GM03348 (cell line): Measurements from ENCODE around the gene NUB1.

Experiments
- DNase-seq: peaks from one replicate; pipeline ENCODE4 v3.0.0; 2012; ENCODE audit warnings: low spot score

The NUB1 gene

DNA sequence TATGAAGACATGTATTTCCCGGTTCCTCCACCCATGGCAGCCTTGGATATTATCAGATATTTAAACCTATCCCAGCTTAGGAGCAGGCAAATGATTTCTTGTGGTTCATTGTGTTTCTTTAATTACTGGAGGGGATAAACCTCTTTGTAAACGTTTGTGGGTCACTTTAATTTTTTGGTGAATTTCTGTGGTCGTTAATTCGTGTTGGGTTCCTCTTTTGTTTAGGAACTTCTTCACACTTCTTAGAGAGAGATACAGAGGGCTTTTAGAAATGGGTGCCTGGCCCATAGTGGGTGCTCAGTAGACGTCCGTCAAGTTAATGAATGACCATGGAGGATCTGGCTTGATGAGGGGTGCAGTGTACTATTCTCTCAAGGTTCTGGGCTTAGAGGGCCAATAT is 27.2 kb upstream of the NUB1 start:
- DNase-seq = no peak

DNA sequence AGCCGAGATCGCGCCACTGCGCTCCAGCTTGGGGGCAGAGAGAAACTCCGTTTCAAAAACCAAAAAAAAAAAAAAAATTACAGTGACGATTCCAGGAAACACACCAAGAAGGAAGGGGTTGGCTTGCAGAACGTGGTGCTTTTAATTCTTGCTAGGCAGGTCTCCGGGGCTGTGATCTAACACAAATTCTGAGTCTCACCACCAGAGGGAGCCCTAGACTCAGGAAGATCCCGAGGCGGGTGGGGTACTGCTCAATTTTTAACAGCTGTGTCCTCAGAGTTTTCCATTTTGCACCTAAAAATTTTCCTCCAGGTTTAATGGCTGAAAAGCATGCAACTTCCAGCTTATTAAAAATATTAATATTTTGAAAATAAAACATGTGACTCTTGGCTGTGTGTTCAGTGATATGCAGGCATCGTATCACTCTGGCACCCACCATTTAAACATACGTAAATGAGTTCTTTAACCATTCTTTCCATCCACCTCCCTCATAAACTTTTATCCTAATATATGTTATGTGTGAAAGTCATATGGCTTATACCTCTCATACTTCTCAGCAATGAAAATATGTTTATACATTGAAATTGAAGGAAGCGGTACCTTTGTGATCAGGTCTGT is 26.5 kb upstream of the NUB1 start:
- peak; percentile 88 for DNase-seq

DNA sequence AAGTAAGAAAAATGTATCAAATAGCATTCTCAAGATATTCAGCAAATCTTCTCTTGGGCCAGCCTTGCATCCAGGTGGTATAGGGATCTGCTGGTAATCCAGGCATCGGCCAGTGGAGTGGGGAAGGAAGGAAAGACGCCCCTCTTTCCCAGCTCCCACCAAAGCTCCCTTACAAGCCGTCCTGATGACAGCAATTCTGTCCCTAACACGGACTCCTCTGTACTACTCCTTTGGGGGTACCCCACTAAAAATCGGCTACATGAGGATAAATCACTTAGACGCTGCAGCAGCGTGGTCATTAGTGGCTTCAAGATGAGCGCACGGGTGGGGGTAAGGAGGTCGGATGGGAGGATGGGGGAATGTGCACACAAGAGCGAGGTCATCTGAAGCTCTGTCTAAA is 24.7 kb upstream of the NUB1 start:
- no peak for DNase-seq

DNA sequence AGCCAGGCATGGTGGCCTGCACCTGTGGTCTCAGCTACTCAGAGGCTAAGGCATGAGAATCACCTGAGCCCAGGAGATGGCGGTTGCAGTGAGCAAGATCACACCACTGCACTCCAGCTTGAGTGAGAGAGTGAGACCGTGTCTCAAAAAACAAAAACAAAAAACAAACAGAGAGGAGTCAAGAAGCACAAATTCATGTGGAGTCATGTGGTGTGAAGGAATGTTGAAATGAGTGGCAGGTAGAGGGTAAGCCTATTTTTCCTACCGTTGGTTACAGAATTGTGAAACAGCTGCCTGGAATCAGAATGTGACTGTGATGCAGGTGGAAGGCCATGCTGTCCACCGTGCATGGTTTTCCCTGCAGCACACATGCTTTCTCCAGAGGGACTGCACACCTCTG is 23.7 kb upstream of the NUB1 start:
- DNase-seq = no peak

DNA sequence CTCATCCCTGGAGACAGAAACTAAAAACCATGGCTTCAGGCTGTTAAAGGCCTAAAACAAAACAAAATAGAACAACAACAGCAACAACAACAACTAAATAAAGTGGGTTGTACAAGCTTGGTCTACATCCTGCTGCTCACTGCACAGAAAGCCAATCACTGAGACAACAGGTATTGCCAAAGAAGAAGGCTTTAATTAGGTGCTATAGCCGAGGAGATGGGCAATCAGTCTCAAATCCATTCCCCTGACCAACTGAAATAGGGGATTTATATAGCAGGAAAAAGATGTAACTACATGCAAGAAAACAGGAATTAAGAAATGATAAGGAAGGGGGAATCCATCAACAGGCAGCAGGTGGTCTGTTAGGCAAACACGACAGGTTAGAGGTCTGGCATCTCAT is 22.4 kb upstream of the NUB1 start:
- DNase-seq = no peak

DNA sequence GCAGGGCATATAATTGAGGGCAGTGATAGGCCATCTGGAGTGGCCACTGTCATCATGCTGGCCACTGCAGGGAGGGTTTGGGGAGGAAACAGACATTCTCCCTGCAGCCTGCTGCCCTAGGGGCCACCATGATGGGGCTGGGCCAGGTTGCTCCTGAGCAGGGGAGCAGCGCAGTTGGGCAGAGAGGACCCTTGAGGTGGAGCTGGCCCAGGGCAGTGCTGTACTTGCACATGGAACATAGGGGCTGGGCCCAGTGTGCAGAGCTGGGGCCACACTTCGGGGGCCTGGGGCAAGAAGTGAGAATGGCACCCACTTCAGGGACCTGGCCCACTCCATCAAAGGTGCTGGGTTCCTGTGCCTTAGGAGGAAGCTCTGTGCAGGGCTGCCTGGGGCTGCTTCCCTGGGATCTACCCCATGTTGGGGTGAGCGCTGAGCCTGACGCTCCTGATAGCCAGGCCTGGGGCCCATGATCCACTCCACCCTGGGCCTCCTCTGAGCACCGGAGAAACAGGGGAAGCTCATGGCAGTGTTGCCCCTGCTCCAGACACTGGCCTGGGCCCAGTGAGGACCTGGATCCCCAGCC is 21.3 kb upstream of the NUB1 start:
- DNase-seq = no peak

DNA sequence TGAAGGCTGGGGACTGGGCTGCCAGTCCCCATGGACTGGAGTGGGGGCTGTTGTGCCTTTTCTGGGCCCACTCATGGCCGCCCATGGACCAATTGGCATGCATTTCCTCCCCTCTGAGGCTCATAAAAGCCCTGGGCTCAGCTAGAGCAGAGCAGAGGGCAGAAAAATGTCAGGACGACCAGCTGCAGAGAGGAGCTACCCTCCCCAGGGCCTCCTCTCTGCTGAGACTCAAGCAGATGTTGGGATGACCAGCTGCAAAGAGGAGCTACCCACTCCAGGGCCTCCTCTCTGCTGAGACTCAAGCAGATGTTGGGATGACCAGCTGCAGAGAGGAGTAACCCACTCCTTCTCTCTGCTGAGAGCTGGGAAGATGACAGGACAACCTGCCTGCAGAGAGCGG is 20.3 kb upstream of the NUB1 start:
- DNase-seq = no peak

DNA sequence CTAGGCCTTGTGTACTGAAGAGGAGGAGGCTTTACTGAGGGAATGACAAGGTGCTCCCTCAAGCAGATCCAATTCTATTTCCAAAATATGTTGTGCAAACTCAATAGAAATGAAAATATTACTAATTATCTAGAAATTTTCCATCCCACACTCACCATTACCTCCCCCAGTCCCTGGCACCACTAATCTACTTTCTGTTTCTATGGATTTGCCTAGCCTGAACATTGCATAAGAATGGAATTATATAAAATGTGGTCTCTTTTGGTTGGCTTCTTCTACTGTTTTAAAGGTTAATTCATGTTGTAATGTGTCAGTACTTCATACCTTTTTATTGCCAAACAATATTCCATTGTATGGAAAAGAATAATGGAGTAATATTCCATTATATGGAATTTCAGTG is 18.7 kb upstream of the NUB1 start:
- no peak for DNase-seq

DNA sequence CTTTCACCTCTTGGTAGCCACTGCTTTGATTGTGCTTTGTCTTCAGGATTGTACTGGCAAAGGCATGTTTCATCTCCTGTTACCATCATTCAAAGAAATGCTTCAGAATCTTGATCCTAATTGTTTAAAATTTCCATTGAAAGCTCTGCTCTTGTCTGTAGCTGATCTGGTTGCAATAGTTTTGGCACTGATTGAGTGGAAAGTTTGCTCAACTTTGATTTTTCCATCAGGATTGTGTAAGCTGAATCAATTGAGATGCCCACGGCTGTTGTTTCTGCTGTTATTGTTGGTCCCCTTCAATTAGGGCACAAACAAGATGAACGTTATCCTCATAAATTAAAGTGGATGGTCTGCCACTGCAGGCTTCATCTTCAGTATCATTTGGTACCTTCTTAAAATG is 14.6 kb upstream of the NUB1 start:
- DNase-seq = no peak

DNA sequence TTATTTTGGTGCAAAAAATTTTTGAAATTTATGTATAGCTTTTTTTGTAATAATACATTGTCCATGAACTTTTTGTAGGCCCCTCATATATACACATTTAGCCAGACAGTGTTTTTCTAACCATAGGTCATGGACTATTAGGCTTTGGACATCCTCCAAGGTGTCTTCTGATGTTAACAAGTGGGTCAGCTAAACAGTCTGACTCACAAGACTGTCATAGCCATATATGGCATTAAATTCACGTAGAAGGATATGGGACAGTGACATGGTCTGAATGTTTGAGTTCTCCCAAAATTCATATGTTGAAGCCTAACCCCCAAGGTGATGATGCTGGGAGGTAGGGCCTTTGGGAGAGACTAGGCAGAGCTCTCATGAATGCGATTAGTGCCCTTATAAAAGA is 14.0 kb upstream of the NUB1 start:
- no peak for DNase-seq

DNA sequence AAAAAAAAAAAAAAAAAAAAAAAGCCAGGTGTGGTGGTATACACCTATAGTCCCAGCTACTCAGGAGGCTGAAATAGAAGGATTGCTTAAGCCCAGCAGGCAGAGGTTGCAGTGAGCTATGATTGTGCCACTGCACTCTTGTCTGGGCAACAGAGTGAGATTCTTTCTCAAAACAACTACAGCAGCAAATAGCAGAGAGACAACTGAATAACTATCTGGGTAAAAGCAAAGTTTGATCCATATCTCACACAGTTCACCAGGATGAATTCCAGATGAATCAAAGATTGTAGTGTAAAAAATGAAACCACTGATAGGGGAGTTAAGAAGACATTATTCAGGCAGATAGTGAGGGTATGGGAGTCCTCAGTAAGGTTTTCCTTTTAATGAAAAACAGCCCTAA is 11.4 kb upstream of the NUB1 start:
- DNase-seq = no peak

DNA sequence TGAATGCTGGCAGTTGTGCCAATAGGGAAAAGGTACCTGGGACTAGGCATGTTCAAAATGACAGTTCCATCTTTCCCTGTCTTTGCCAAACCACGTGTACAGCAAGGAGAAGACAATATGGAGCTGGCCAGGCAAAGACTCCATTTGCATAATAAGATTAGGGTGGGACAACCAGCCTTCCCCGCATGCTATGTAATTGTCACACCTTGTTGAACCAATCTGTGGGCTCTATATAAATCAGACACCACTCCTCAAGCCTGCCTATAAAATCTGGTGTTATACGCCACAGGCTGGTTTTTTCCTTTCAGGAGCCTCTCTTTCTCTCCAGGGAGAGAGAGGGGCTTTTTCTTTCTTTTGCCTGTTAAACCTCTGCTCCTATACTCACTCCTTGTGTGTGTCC is 11.0 kb upstream of the NUB1 start:
- DNase-seq = no peak

DNA sequence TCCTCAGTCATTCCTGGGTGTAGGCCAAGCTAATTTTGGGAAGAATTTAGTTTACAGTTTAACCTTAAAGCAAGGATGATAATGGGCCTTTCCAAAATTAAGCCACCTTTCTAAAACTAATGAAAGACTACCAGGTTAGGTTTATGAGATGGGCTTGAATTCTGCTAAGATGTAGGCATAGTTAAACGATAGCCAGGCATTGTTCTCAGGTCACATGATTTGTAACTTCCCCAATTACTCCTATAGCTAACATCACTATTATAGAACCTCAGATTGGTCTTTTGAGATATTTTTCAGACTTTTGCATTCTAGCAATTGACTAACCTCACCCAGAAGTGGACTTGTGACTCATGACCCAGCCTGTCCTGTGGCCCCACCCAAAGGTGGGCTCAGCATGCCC is 7.0 kb upstream of the NUB1 start:
- no peak for DNase-seq

DNA sequence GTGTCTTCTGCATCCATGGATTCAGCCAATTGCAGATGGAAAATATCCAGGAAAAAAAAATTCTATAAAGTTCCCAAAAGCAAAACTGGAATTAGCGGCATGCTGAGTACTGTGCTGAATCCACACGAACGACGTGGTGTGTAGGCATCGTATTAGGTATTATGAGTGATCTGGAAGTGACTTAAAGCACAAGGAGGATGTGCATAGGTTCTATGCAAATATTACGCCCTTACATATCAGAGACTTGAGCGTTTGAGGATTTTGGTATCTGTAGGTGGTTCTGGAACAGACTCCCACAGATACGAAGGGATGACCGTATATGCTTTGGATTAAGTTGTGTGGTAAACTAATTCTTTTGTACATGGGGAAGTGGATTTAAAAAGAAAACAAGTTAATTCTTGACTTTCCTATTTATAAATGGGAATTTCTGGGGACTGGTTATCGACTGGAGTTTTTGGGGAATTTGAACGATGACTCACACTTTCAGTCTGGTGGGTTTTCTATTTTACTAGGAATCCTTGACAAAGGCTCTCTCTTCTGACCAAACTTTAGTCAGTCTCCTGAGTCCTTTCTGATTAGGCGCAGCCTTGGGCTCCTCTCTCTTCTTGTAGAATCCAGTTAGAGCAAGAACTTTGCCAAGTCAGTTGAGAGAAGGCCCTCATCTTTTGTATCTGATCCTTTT is 5.4 kb upstream of the NUB1 start:
- DNase-seq = no peak

DNA sequence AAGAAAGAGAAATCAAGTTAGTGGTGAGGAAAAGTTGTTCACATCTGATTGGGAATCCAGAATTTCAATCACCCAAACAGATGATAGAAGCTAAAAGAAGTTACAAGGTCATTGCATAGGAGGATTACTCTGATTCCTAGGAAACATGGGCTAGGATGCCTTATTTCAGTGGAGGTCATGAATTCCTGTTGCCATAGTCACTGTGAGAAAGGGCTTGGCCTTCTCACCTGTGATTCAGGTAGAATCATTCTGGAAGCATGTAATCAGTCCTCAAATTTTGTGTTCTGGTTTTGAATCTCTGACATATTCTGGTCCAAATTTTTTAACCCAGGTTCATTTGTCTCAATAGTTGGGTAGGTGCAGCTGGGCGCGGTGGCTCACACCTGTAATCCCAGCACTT is 4.3 kb upstream of the NUB1 start:
- no peak for DNase-seq

DNA sequence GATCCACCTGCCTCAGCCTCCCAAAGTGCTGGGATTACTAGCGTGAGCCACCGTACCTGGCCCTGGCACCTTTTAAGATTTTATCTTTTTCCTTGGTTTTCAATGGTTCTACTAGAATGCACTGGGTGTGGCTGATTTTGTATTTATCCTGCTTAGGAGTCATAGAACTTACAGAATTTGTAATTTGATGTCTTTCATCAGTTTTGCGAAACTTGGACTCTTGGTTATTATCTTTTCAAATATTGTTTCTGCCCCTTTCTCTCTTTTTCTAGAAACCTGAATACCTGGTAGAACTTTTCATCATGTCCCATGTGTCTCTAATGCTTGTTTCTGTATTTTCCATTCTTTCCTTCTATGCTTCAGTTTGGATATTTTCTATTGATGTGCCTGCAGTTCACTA is 2.8 kb upstream of the NUB1 start:
- no peak for DNase-seq

DNA sequence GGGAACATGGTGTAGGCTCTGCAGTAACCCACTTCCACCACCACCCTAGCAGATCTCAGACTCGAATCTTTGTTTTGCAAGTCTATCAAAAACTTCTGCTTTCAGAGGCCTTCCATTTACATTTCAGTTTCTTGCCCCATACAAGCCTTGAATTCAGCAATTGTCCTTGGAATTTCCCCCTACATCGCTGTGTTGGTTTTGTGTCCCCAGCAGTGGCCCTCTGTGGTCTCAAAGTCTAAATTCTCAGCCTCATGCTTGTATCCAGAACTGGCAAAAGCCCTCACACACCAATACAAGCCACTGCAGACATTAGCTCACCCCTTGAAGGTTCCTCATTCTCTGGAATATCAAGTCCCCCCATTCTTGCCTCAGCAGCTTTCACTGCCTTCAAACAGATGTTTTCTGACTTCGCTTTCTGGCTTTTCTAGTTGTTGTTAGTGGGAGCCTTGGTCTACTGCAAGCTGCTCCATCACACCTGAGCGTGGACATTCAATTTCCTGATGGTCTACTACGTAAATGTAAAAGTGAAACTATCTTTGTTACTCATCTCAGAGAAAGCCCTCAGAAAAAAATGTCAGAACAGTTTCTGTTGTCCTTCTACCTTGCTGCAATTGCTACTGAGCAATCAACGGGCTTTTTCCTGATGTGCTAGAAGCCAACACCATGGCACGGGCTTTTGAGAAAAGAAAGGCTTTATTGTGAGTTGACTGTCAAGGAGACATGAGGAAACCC is 1.8 kb upstream of the NUB1 start:
- DNase-seq = no peak

DNA sequence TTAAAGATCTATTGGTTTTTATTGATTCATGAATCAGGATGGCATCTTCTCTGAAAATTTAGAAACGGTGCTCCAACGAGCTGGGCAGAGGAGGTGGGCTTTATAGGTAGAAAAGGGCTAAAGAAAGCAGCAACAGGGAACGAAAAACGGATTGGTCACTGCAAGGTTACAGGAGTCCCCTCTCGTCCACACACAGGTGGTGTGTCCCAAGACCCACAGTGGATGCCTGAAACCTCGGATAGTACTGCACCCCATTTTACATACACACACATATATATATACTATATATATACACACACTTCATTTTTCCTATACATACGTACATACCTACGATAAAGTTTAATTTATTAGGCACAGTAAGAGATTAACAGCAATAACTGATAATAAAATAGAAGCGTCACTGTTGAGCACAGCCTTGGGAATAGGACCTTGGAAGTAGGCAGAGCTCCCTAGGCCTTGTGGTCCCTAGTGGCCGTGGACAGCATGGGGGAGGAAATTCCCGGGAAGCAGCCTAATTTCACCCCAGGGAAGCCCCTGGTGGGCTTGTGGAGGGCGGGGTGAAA is 737 bp upstream of the NUB1 start:
- no peak for DNase-seq

DNA sequence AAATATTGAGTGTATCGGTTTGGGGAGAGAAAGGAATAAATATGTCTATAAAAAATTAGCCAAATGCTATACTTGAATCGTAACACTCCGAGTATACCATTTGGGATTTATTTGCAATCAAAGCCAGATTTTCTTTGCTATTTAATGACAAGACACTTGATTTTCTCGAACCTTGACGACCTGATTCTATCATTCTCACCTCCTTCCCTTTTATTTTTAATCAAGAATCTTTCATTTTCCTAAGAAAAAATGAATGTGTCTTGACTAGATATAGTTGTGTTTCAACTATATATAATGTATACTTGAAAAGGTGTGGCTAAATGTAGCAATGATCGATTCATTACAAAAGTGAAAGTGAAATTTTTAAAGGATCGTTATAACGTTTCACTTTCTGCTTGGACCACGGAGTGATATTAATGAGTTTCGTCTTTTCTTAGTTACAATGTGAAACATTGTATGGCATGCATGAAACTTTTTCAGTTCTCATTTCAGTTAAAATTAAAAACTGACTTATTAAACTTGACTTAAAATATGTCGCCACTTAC is 562 bp downstream of the NUB1 start:
- DNase-seq = no peak

DNA sequence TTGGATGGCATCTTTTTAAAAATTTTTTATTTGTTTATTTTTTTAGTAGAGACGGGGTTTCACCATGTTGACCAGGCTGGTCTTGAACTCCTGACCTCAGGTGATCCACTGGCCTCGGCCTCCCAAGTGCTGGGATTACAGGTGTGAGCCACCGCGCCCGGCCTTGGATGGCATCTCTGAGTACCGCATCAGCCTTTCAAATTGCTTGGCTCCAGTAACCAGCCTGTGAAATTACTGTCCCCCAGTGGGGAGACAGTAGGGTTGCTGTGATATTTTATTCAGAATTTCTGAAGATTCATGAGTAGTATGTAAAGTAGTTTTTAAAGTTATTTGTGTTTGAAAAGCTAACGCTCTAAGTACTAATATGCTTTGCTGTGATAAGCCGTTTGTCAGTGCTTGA is 1.2 kb downstream of the NUB1 start:
- DNase-seq = no peak

DNA sequence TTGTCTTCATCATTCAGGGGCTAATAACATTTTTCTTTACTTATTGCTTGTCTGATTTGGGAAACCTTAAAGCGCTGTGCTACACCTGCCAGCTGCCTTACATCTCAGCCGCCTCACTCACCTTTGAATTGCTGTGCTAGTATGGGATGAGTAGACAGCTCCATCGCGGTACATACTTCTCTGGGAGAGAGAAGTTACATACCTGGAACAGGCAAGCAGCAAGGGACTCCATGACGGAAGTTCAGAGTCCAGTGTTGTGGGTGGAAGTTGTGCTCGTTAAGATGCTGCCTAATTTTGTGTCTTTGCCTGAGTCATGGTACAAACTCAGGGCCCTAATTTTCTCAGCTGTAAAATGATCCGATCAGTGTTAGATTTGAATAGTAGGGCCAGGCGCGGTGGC is 1.9 kb downstream of the NUB1 start:
- DNase-seq = no peak

DNA sequence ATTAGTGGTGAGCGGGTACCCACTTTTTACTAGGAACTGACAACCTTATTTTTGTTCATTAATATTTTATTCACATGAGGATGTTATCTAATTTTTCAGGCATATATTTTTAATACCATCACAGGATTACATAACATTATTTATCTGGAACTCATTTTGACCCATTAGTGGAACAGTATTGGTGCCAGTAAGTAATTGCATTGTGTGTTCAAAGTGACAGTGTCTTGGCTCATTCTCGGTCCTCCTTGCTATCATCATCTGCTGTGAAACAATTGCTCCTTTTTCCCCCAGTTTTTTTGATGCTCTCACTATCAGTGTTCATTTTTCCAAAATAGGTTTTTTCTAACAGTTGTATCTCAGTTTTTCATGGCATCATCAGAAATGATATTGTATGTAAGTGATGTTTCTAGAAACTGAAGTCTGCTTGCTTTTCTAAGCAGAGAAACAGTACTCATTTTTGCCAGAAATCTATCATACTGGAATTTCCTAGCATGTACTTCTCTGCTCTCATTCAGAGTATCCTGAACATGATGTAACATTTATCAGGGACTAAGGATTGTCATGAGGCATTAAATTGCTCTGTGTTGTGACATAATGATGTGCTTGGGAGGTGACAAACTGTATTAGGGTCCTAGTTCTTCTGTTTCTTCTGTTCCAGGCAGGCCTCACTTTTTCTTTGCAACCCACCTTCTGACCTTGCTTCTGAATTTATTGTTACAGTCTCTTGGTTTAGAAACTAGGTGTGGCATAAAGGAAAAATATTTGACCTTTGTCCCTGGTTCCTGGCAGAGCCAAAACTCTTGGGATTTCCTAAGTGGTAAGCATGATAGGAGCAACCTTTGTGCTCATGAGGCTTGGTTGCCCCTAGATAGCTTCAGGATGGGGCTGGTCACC is 4.2 kb downstream of the NUB1 start:
- no peak for DNase-seq
